GM11168 (cell line): ENCODE data around the gene INSYN2A.

Experiments
- in situ Hi-C: fragments of 300-500 bp; cut with MboI; formaldehyde crosslinking; loops from one replicate; pipeline ENCODE4 v1.12.0; 2022; ENCODE audit warnings: low sequenced_read_pairs; ENCODE audit not compliant: unreplicated experiment

The INSYN2A gene

GRCh38 chr10:127157089-127157488 is 39.3 kb downstream of the INSYN2A start:
- in situ Hi-C loops = no loop called here

GRCh38 chr10:127154831-127155620 is 41.4 kb downstream of the INSYN2A start:
- in situ Hi-C loops = no loop called here

GRCh38 chr10:127153181-127153580 is 43.2 kb downstream of the INSYN2A start:
- in situ Hi-C loops = no loop called here

GRCh38 chr10:127151981-127152699 is 44.3 kb downstream of the INSYN2A start:
- in situ Hi-C loops = no loop called here

- in situ Hi-C loops = no loop called here
Measured at GRCh38 chr10:127151541-127151940, 44.9 kb downstream of the INSYN2A start.

- in situ Hi-C loops = no loop called here
Measured at GRCh38 chr10:127150136-127150535, 46.3 kb downstream of the INSYN2A start.

- in situ Hi-C loops = no loop called here
Measured at GRCh38 chr10:127149501-127150081, 46.8 kb downstream of the INSYN2A start.

- in situ Hi-C loops = no loop called here
Measured at GRCh38 chr10:127148933-127149220, 47.5 kb downstream of the INSYN2A start.

GRCh38 chr10:127148066-127148932 is 48.1 kb downstream of the INSYN2A start:
- in situ Hi-C loops = no loop called here

GRCh38 chr10:127146661-127147060 is 49.7 kb downstream of the INSYN2A start:
- in situ Hi-C loops = no loop called here
